Measurements from ENCODE around the gene TNIP1. TPM values are rescaled to one million over a fixed set of nuclear protein-coding genes. Genes with fewer than 3 reads are reported as not detected.

The TNIP1 gene
- total and polyA plus RNA-seq, 4 donors = 81.5 to 308 (median 129) TPM

GRCh38 chr5:151076616-151077015, 4.2 kb downstream of the TNIP1 start:
- DNase-seq = no peak
- Histone ChIP-seq H3K27me3 (ENCODE audit: control insufficient read depth in 3 of 3, insufficient read depth in 3 of 3, low read length in 2 of 3) (no peaks in the 10 kb centered on the region), H3K27ac (ENCODE audit: low read depth in 1 of 2, low read length in 1 of 2) (peak overlapping the region in 1 of 2 donors; percentile 3), H3K9ac (ENCODE audit: insufficient read depth in 1 of 2, low read length in 2 of 2) (no peak overlapping the region), H3K4me3 (no peak overlapping the region), H3K36me3 (ENCODE audit: control insufficient read depth in 4 of 4, insufficient read depth in 4 of 4, low read length in 4 of 4) (peaks cover 0 to 11% (median 2%) of the 10 kb centered on the region in 4 donors), H3K4me1 (ENCODE audit: control insufficient read depth in 5 of 5, insufficient read depth in 5 of 5, low read length in 5 of 5) (peaks cover 5 to 34% (median 12%) of the 10 kb centered on the region in 5 donors), H3K9me3 (ENCODE audit: control insufficient read depth in 4 of 4, insufficient read depth in 3 of 4, low read length in 3 of 4) (peaks cover 0 to 3% (median 0%) of the 10 kb centered on the region in 4 donors)
- ATAC-seq (ENCODE audit: insufficient read depth, low FRiP score) = no peak
- 95 to 98% methylated on average over 6 of the region's 6 CpGs for WGBS, 2 donors
- no peak for TF ChIP-seq CTCF (IDR thresholded peaks at IDR 0.05; ENCODE audit: control extremely low read depth, extremely low read depth)

GRCh38 chr5:151075698-151076331, 5.0 kb downstream of the TNIP1 start:
- Histone ChIP-seq H3K27me3 (ENCODE audit: control insufficient read depth in 3 of 3, insufficient read depth in 3 of 3, low read length in 2 of 3) (no peaks in the 10 kb centered on the region), H3K4me1 (ENCODE audit: control insufficient read depth in 5 of 5, insufficient read depth in 5 of 5, low read length in 5 of 5) (peaks cover 5 to 38% (median 9%) of the 10 kb centered on the region in 5 donors), H3K27ac (ENCODE audit: low read depth in 1 of 2, low read length in 1 of 2) (peak overlapping the region; percentile 58 to 77), H3K9me3 (ENCODE audit: control insufficient read depth in 4 of 4, insufficient read depth in 3 of 4, low read length in 3 of 4) (peaks cover 0 to 3% (median 0%) of the 10 kb centered on the region in 4 donors), H3K36me3 (ENCODE audit: control insufficient read depth in 4 of 4, insufficient read depth in 4 of 4, low read length in 4 of 4) (peaks cover 0 to 14% (median 2%) of the 10 kb centered on the region in 4 donors), H3K9ac (ENCODE audit: insufficient read depth in 1 of 2, low read length in 2 of 2) (peak overlapping the region in 1 of 2 donors; percentile 9), H3K4me3 (no peak overlapping the region)
- WGBS, 2 donors = 70 to 85% methylated on average over 5 of the region's 5 CpGs
- no peak for TF ChIP-seq CTCF (IDR thresholded peaks at IDR 0.05; ENCODE audit: control extremely low read depth, extremely low read depth)
- no peak for DNase-seq
- peak; percentile 84 for ATAC-seq (ENCODE audit: insufficient read depth, low FRiP score)

GRCh38 chr5:151074557-151074956, 6.3 kb downstream of the TNIP1 start:
- DNase-seq = no peak
- ATAC-seq (ENCODE audit: insufficient read depth, low FRiP score) = no peak
- Histone ChIP-seq H3K4me1 (ENCODE audit: control insufficient read depth in 5 of 5, insufficient read depth in 5 of 5, low read length in 5 of 5) (peaks cover 0 to 44% (median 2%) of the 10 kb centered on the region in 5 donors), H3K9me3 (ENCODE audit: control insufficient read depth in 4 of 4, insufficient read depth in 3 of 4, low read length in 3 of 4) (peaks cover 0 to 3% (median 0%) of the 10 kb centered on the region in 4 donors), H3K36me3 (ENCODE audit: control insufficient read depth in 4 of 4, insufficient read depth in 4 of 4, low read length in 4 of 4) (peaks cover 0 to 19% (median 2%) of the 10 kb centered on the region in 4 donors), H3K27ac (ENCODE audit: low read depth in 1 of 2, low read length in 1 of 2) (no peak overlapping the region), H3K9ac (ENCODE audit: insufficient read depth in 1 of 2, low read length in 2 of 2) (no peak overlapping the region), H3K27me3 (ENCODE audit: control insufficient read depth in 3 of 3, insufficient read depth in 3 of 3, low read length in 2 of 3) (no peaks in the 10 kb centered on the region), H3K4me3 (no peak overlapping the region)
- no peak for TF ChIP-seq CTCF (IDR thresholded peaks at IDR 0.05; ENCODE audit: control extremely low read depth, extremely low read depth)
- 95 to 100% methylated on average over 2 of the region's 2 CpGs for WGBS, 2 donors
